SK-N-SH (cell line): Measurements from ENCODE around the gene FIBP. TPM values are rescaled to one million over a fixed set of nuclear protein-coding genes. Genes with fewer than 3 reads are reported as not detected.

Source experiments
- CTCF ChIA-PET: fragments of 300-600, 350-600 bp; formaldehyde crosslinking; extraction: SDS; loops from one replicate; lab custom pipeline; 2021; lab: Yijun Ruan, JAX
- POLR2A ChIA-PET: fragments of 350-600 bp; sonication (Branson Sonifier 250); formaldehyde crosslinking; extraction: SDS; loops from one replicate; lab custom pipeline; 2020; ENCODE audit warnings: antibody characterized with exemption, inconsistent platforms; lab: Yijun Ruan, JAX
- DNase-seq: peaks from one replicate; pipeline ENCODE4 v3.0.0; 2012
- H2AFZ ChIP-seq: fragments of 200-600 bp; sonication (generic); 2 replicates; pipeline ENCODE4 v1.8.1; 2016; ENCODE audit warnings: antibody characterized with exemption, mild to moderate bottlenecking, low read depth
- H3F3A ChIP-seq: fragments of 200-600 bp; sonication (generic); replicated peaks from 2 replicates; pipeline ENCODE3; 2016; ENCODE audit warnings: antibody characterized with exemption, mild to moderate bottlenecking; ENCODE audit not compliant: insufficient read depth
- H3K27ac ChIP-seq, 2 experiments: fragments of 200-500 bp in 1 of 2; fragments of 200-600 bp in 1 of 2; sonication (Bioruptor generic) in 1 of 2; sonication (generic), shearing (Covaris generic) in 1 of 2; 2 replicates each; pipeline versions ENCODE4 v1.5.1 to v1.6.1; 2014 to 2016; ENCODE audit warnings: low read depth in 2 of 2, inconsistent platforms in 1 of 2, low read length in 1 of 2, mild to moderate bottlenecking in 1 of 2, mixed read lengths in 1 of 2
- H3K27me3 ChIP-seq: fragments of 200-600 bp; sonication (generic), shearing (Covaris generic); 2 replicates; pipeline ENCODE4 v1.6.1; 2016; ENCODE audit warnings: mixed run types; ENCODE audit not compliant: insufficient read depth
- H3K36me3 ChIP-seq, 2 experiments: fragments of 200-500 bp in 1 of 2; fragments of 200-600 bp in 1 of 2; sonication (Bioruptor generic) in 1 of 2; sonication (generic) in 1 of 2; replicated peaks in 1 of 2; 2 replicates each; pipeline versions ENCODE3 to v1.5.1; 2014 to 2016; ENCODE audit warnings: low read length in 1 of 2, mild to moderate bottlenecking in 1 of 2; ENCODE audit not compliant: insufficient read depth in 2 of 2, control insufficient read depth in 1 of 2
- H3K4me1 ChIP-seq, 2 experiments: fragments of 200-500 bp in 1 of 2; fragments of 200-600 bp in 1 of 2; sonication (Bioruptor generic) in 1 of 2; sonication (generic), shearing (Covaris generic) in 1 of 2; 2 replicates each; pipeline versions ENCODE4 v1.5.1 to v1.6.1; 2014 to 2016; ENCODE audit warnings: low read depth in 1 of 2, low read length in 1 of 2, mixed run types in 1 of 2; ENCODE audit not compliant: insufficient read depth in 2 of 2, control insufficient read depth in 1 of 2
- H3K4me2 ChIP-seq: fragments of 200-600 bp; sonication (generic), shearing (Covaris generic); 2 replicates; pipeline ENCODE4 v1.6.1; 2017; ENCODE audit warnings: mixed run types
- H3K4me3 ChIP-seq, 2 experiments: fragments of 200-500 bp in 1 of 2; fragments of 200-600 bp in 1 of 2; sonication (Bioruptor generic) in 1 of 2; sonication (generic), shearing (Covaris generic) in 1 of 2; 2 replicates each; pipeline versions ENCODE4 v1.5.1 to v1.8.1; 2014 to 2016; ENCODE audit warnings: low read depth in 2 of 2, inconsistent platforms in 1 of 2, low read length in 1 of 2, mild to moderate bottlenecking in 1 of 2, mixed read lengths in 1 of 2, moderate library complexity in 1 of 2
- H3K79me2 ChIP-seq: fragments of 200-600 bp; sonication (generic); 2 replicates; pipeline ENCODE4 v1.8.1; 2017; ENCODE audit warnings: mild to moderate bottlenecking; ENCODE audit not compliant: insufficient read depth
- H3K9ac ChIP-seq: fragments of 200-600 bp; sonication (generic); 2 replicates; pipeline ENCODE4 v1.6.1; 2017; ENCODE audit warnings: mixed run types
- H3K9me2 ChIP-seq: fragments of 200-600 bp; sonication (generic); 2 replicates; pipeline ENCODE4 v1.6.1; 2017; ENCODE audit warnings: mixed run types
- H3K9me3 ChIP-seq: fragments of 200-600 bp; sonication (generic); 2 replicates; pipeline ENCODE4 v1.6.1; 2017; ENCODE audit warnings: mixed run types, mild to moderate bottlenecking, moderate library complexity
- H4K20me1 ChIP-seq: fragments of 200-600 bp; sonication (generic); 2 replicates; pipeline ENCODE4 v1.6.1; 2017; ENCODE audit warnings: mild to moderate bottlenecking, mixed run types; ENCODE audit not compliant: insufficient read depth
- CHD2 ChIP-seq: fragments of 150-350 bp; IDR thresholded peaks from 2 replicates; pipeline ENCODE4 v1.6.1; 2018; ENCODE audit warnings: low read length; ENCODE audit not compliant: partially characterized antibody
- CTCF ChIP-seq: fragments of 200-600 bp; sonication (generic); IDR thresholded peaks from 2 replicates; pipeline ENCODE4 v1.6.1; 2017; ENCODE audit warnings: antibody characterized with exemption, mild to moderate bottlenecking, moderate library complexity
- EZH2phosphoT487 ChIP-seq: fragments of 200-600 bp; sonication (generic); IDR thresholded peaks from 2 replicates; pipeline ENCODE4 v1.6.1; 2017; ENCODE audit warnings: low read depth, mixed run types, mild to moderate bottlenecking, antibody characterized with exemption, moderate library complexity, borderline replicate concordance
- FOXM1 ChIP-seq: IDR thresholded peaks from 2 replicates; pipeline ENCODE4 v1.4.0; 2012; ENCODE audit warnings: low read depth, mild to moderate bottlenecking
- GABPA ChIP-seq: IDR thresholded peaks from 2 replicates; pipeline ENCODE4 v1.4.0; 2012; ENCODE audit warnings: low read depth, mild to moderate bottlenecking
- GATA2 ChIP-seq: sonication (generic); formaldehyde crosslinking; IDR thresholded peaks from 2 replicates; pipeline ENCODE4 v1.5.0; 2020; ENCODE audit warnings: mild to moderate bottlenecking, missing genetic modification reagents
- IRF3 ChIP-seq: fragments of 150-350 bp; IDR thresholded peaks from 2 replicates; pipeline ENCODE4 v1.6.1; 2016; ENCODE audit warnings: mild to moderate bottlenecking, low read depth, low read length
- MEF2A ChIP-seq: IDR thresholded peaks from 2 replicates; pipeline ENCODE4 v1.4.0; 2012; ENCODE audit warnings: low read depth, borderline replicate concordance
- MXI1 ChIP-seq: IDR thresholded peaks from 2 replicates; pipeline ENCODE4 v1.6.1; 2012; ENCODE audit warnings: mild to moderate bottlenecking, low read depth, low read length, improper control_type of control experiment
- NFIC ChIP-seq: IDR thresholded peaks from 2 replicates; pipeline ENCODE4 v1.4.0; 2012; ENCODE audit warnings: borderline replicate concordance
- NRF1 ChIP-seq: IDR thresholded peaks from 2 replicates; pipeline ENCODE4 v1.6.1; 2012; ENCODE audit warnings: low read depth, mild to moderate bottlenecking, low read length
- PBX3 ChIP-seq: IDR thresholded peaks from 2 replicates; pipeline ENCODE4; 2012
- RAD21 ChIP-seq: IDR thresholded peaks from 2 replicates; pipeline ENCODE4 v1.6.1; 2012; ENCODE audit warnings: mild to moderate bottlenecking, low read length
- REST ChIP-seq: IDR thresholded peaks from 2 replicates; pipeline ENCODE4 v1.6.1; 2012; ENCODE audit warnings: mild to moderate bottlenecking, low read depth, low read length, moderate library complexity
- RXRA ChIP-seq: IDR thresholded peaks from 2 replicates; pipeline ENCODE4 v1.4.0; 2012; ENCODE audit warnings: low read depth, mild to moderate bottlenecking, borderline replicate concordance
- SMC3 ChIP-seq: IDR thresholded peaks from 2 replicates; pipeline ENCODE4 v1.6.1; 2012; ENCODE audit warnings: low read depth, low read length, improper control_type of control experiment
- TCF12 ChIP-seq: IDR thresholded peaks from 2 replicates; pipeline ENCODE4 v1.4.0; 2012
- TEAD4 ChIP-seq: IDR thresholded peaks from 2 replicates; pipeline ENCODE4 v1.4.0; 2012; ENCODE audit warnings: mild to moderate bottlenecking, borderline replicate concordance; ENCODE audit not compliant: insufficient read depth
- USF2 ChIP-seq: fragments of 150-350 bp; IDR thresholded peaks from 2 replicates; pipeline ENCODE4 v1.6.1; 2017; ENCODE audit warnings: antibody characterized with exemption, low read length, low read depth, borderline replicate concordance
- YY1 ChIP-seq: IDR thresholded peaks from 2 replicates; pipeline ENCODE4 v1.4.0; 2012; ENCODE audit warnings: low read depth, mild to moderate bottlenecking
- WGBS: methylation state at CpG from one replicate; pipeline ENCODE4 v1.1.6; 2017; ENCODE audit warnings: low lambda C conversion rate; 5-methylcytosine and 5-hydroxymethylcytosine counted together
- polyA plus RNA-seq, 3 experiments: library from polyadenylated mRNA; depleted of rRNA; stranded (reverse); fragments of >200 nt; gene quantifications; 2 replicates each; pipeline ENCODE4 v1.2.3, GENCODE V29; 2012

The FIBP gene
- polyA plus RNA-seq, 1 of the 3 experiments (the other 2 are of a cell fraction) = 190 TPM

GRCh38 chr11:65860278-65861164 is 27.8 kb downstream of the FIBP start, which contains the start of gene MUS81:
Gene MUS81 (plus strand): TSS chr11:65860433. CDS start chr11:65860754, 321 bp downstream.
- H3K4me2 ChIP-seq = peak within 1 kb of the TSS; percentile 99
- H3K36me3 ChIP-seq = peaks cover 23 to 51% of the 10 kb centered on the region in 2 experiments
- ChIA-PET CTCF (interaction anchor here (0.7 to 18.4 kb wide), 26 partner anchors 10 to 319 kb away, joined by 3 to 374 read pairs (median 4); partner anchors contain the start of genes BANF1, C11orf68, CCDC85B and CTSW), POLR2A (interaction anchor here (0.6 to 5.0 kb wide), 14 partner anchors 9 to 1082 kb away, joined by 3 to 59 read pairs (median 5); partner anchors contain the start of genes BANF1, CCDC85B, CTSW and EIF1AD)
- H3K9ac ChIP-seq = peak within 1 kb of the TSS; percentile 86
- no peaks in the 10 kb centered on the region for H3K27me3 ChIP-seq
- 0% methylated on average over 6 of the region's 78 CpGs for WGBS
- peaks cover 21% of the 10 kb centered on the region for H4K20me1 ChIP-seq
- no peaks in the 10 kb centered on the region for H3K9me3 ChIP-seq
- no peaks in the 10 kb centered on the region for H3K9me2 ChIP-seq
- peak; percentile 94 for DNase-seq
- H3K27ac ChIP-seq = peak within 1 kb of the TSS; percentile 93
- peaks cover 43% of the 10 kb centered on the region for H3F3A ChIP-seq
- H3K79me2 ChIP-seq = peaks cover 65% of the 10 kb centered on the region
- H3K4me3 ChIP-seq = peak within 1 kb of the TSS; percentile 97 to 99
- peak within 1 kb of the TSS; percentile 69; the same call in 1 of the 2 replicates for H2AFZ ChIP-seq
- H3K4me1 ChIP-seq = peaks cover 10 to 27% of the 10 kb centered on the region in 2 experiments
- TF ChIP-seq MXI1 (peak; percentile 62; the same call in 1 of the 2 replicates), EZH2phosphoT487 (no peak), CTCF (peak; percentile 91), USF2 (no peak), NRF1 (no peak), CHD2 (peak; percentile 82), GATA2 (CRISPR knock-in tag) (no peak), TCF12 (peak; percentile 54; the same call in 1 of the 2 replicates), NFIC (peak; percentile 89), GABPA (peak; percentile 84), RAD21 (no peak), TEAD4 (no peak), IRF3 (no peak), PBX3 (peak; percentile 84), FOXM1 (no peak), YY1 (peak; percentile 83), REST (peak; percentile 44; the same call in 1 of the 2 replicates), SMC3 (no peak), RXRA (no peak), MEF2A (no peak)
